GM12875 (cell line): Measurements from ENCODE around the gene ACOT4.
"Not testable (repeated sequence)": the region's sequence is repeated elsewhere in the genome, so short reads cannot be mapped to it uniquely, and the experiment has no call there.

Experiments
- H3K4me3 ChIP-seq: one replicate; pipeline ENCODE4 v1.5.1; 2011; ENCODE audit warnings: low read depth, low read length, control low read depth
- CTCF ChIP-seq: IDR thresholded peaks from 2 replicates; pipeline ENCODE4 v1.5.1; 2011; ENCODE audit warnings: low read depth, mild to moderate bottlenecking, control low read depth, inconsistent platforms, low read length, moderate library complexity, borderline replicate concordance; ENCODE audit not compliant: insufficient read depth

ACOT4 gene

GRCh38 chr14:73591690-73592449 lies at the start of gene ACOT4:
ACOT4 (plus strand) TSS chr14:73591873; CDS start chr14:73591960, 87 bp downstream.
- H3K4me3 ChIP-seq, result peak within 1 kb of the TSS; percentile 70
- TF ChIP-seq CTCF, result no peak

GRCh38 chr14:73542961-73543360 lies 48.7 kb upstream of the ACOT4 start:
- H3K4me3 ChIP-seq, result not testable (repeated sequence)

GRCh38 chr14:73545353-73545752 lies 46.3 kb upstream of the ACOT4 start:
- H3K4me3 ChIP-seq, result not testable (repeated sequence)

GRCh38 chr14:73549097-73549496 lies 42.6 kb upstream of the ACOT4 start:
- not testable (repeated sequence) for H3K4me3 ChIP-seq

- H3K4me3 ChIP-seq, result not testable (repeated sequence)
Observed at GRCh38 chr14:73549889-73550524, 41.7 kb upstream of the ACOT4 start.

GRCh38 chr14:73553845-73554244 lies 37.8 kb upstream of the ACOT4 start:
- TF ChIP-seq CTCF, result no peak
- H3K4me3 ChIP-seq, result no peak overlapping the region

- not testable (repeated sequence) for H3K4me3 ChIP-seq
Observed at GRCh38 chr14:73557201-73557600, 34.5 kb upstream of the ACOT4 start.

- not testable (repeated sequence) for H3K4me3 ChIP-seq
Observed at GRCh38 chr14:73558238-73558637, 33.4 kb upstream of the ACOT4 start.

GRCh38 chr14:73562256-73562655 lies 29.4 kb upstream of the ACOT4 start:
- not testable (repeated sequence) for H3K4me3 ChIP-seq

GRCh38 chr14:73562696-73563095 lies 29.0 kb upstream of the ACOT4 start:
- not testable (repeated sequence) for H3K4me3 ChIP-seq

GRCh38 chr14:73566431-73566830 lies 25.2 kb upstream of the ACOT4 start:
- not testable (repeated sequence) for H3K4me3 ChIP-seq

GRCh38 chr14:73566935-73567334 lies 24.7 kb upstream of the ACOT4 start:
- H3K4me3 ChIP-seq, result not testable (repeated sequence)

GRCh38 chr14:73567358-73567757 lies 24.3 kb upstream of the ACOT4 start:
- TF ChIP-seq CTCF, result no peak
- no peak overlapping the region for H3K4me3 ChIP-seq
